ENCODE measurements around the gene TADA3.

TADA3 gene

GRCh38 chr3:9754678-9755077 lies 37.6 kb downstream of the TADA3 start:
- no peak for DNase-seq

DNA sequence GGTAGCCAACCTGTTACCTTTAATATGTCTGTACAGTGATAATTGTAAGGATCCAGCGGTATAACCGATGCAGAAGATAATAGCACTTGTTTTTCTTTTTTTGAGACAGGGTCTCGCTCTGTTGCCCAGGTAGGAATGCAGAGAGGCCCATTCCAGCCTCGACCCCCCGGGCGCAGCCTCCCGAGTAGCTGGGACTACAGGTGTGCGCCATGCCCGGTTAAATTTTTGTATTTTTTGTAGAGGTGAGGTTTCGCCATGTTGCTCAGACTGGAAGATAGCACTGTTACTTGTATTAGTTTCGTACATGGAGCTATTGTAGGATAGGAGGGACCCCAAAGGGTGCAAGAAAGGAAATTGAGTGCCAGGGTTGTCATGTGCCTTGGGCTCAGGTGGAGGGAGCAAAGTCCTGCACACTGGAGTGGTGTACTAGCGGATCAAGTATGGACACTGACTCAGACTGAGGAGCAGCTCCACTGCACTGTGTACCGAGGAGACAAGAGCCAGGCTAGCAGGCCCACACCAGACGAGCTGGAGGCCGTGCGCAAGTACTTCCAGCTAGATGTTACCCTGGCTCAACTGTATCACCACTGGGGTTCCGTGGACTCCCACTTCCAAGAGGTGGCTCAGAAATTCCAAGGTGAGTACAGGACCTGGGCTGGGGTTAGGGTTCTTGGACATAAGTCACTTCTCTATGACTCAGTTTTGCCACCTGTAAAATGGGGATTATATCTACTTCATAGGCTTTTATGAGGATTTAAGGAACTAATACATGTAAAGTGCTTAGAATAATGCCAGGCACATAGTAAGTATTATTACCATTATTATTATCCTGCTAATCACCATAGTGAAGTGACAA lies 41.5 kb downstream of the TADA3 start:
- peak in 1 of 2 experiments; percentile 20 for DNase-seq

DNA sequence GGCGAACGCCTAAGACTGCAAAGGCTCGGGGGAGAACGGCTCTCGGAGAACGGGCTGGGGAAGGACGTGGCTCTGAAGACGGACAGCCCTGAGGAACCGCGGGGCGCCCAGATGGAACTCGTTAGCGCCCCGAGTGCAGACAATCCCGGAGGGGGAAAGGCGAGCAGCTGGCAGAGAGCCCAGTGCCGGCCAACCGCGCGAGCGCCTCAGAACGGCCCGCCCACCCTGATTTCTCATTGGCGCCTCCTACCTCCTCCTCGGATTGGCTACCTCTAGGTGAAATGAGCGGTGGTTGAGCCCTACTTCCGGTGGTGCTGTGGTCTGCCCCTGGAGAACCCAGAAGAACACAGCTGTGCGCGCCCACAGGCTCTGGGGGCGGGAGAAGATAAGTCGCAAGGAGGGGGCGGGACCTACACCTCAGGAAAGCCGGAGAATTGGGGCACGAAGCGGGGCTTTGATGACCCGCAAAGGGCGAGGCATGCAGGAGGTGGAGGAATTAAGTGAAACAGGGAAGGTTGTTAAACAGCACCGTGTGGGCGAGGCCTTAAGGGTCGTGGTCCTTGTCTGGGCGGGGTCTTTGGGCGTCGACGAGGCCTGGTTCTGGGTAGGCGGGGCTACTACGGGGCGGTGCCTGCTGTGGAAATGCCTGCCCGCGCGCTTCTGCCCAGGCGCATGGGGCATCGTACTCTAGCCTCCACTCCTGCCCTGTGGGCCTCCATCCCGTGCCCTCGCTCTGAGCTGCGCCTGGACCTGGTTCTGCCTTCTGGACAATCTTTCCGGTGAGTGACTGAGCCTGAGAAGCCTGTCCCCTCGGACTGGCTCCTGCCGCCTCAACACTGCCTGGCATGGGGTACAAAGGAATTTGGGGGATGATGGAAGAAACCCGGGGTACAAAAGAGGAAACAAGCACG lies 42.4 kb downstream of the TADA3 start, which contains the start of gene OGG1:
TSS of gene OGG1 (plus strand) at position 308 of the 911 bp plus-strand sequence. CDS start at position 643, 335 bp downstream.
- peak; percentile 96 to 98 for DNase-seq

DNA sequence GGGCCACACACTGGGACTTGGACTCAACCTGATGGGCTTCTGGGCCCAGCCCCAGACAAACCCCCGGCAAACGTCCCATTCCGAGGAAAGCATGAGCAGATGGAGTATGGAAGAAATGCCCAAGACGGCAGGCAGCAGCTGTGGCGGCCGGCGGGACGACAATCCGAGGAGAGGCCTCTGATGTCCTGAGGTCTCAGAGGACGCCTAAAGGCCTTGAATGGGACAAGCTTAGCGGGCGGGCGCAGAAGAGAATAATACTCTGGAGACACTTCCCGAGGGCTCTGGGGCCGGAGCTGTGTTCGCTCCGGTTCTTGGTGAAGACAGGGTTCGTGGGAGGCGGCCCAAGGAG lies 43.0 kb downstream of the TADA3 start:
- DNase-seq: peak; percentile 51 to 70

GRCh38 chr3:9748031-9748430 lies 44.2 kb downstream of the TADA3 start:
- DNase-seq: no peak

- DNase-seq: no peak
These were observed 45.0 kb downstream of the TADA3 start for GRCh38 chr3:9747267-9747666.

DNA sequence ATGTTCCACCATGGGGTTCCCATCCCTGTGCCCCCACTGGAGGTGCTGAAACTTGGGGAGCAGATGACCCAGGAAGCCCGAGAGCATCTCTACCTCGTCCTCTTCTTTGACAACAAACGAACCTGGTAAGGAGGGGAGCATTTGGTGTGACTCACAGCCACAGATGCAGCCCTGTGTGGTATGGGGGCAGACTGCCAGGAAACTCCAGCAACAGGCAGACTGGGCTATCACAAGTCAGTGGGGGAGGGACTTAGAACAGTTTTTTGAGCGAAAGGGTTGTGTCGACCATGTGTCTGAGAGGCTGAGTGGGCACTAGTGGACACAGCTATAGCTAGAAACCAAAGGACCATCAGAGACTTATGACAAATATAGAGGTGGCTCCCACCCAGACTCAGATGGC lies 45.9 kb downstream of the TADA3 start:
- no peak for DNase-seq

DNA sequence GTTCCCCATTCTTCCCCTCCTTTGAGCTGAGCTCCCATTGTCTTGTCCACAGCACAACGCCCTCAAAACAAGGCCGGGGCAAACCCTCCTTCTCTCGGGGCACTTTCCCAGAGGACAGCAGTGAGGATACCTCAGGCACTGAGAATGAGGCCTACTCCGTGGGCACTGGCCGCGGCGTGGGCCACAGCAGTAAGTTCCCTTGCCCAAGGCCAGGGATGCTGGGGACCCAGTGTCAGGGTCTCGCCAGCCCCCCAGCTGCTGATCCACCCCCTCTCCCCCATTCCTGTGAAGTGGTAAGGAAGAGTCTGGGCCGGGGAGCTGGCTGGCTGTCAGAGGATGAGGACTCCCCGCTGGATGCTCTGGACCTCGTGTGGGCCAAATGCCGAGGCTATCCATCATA lies 46.8 kb downstream of the TADA3 start:
- no peak for DNase-seq

DNA sequence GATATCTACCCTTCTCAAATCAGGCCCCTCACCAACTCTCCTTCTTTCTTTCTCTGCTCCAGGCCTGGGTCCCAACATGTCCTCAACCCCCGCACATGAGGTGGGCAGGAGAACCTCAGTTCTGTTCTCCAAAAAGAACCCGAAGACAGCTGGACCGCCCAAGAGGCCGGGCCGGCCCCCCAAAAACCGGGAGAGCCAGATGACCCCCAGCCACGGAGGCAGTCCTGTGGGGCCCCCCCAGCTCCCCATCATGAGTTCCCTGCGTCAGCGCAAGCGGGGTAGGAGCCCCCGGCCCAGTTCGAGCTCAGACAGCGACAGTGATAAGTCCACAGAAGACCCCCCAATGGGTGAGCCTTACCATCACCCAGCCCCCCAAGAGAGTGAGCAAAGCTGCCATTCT lies 48.1 kb downstream of the TADA3 start:
- DNase-seq: no peak

DNA sequence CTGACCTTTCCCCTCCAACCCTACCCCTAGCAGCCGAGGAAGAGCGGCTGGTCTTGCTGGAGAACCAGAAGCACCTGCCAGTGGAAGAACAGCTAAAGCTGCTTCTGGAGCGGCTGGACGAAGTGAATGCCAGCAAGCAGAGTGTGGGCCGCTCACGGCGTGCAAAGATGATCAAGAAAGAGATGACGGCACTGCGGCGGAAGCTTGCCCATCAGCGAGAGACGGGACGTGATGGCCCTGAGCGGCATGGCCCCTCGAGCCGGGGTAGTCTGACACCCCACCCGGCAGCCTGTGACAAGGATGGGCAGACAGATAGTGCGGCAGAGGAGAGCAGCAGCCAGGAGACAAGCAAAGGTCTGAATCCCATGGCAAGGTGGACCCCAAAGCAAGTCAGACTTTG lies 48.7 kb downstream of the TADA3 start:
- no peak for DNase-seq

DNA sequence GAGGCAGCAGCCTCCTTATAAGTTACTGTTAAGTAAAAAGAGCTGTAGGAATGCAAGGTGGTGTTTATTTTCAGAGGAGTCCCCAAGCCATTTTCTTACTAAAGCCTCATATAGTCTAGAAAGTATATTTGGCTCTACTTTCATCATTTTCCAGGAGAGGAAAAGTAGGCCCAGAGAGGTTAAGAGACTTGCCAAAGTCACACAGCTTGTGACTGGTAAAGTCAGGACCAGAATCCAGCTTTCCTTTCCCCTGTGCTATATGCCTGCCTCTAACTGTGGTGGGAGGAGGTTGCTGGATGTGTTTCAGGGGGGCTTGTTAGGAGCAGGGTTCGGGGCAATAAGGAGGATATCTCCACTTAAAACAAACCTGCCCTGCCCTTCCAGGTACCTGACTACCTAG lies 49.7 kb downstream of the TADA3 start:
- DNase-seq: no peak

GRCh38 chr3:9739181-9739580 lies 53.1 kb downstream of the TADA3 start:
- no peak for DNase-seq

DNA sequence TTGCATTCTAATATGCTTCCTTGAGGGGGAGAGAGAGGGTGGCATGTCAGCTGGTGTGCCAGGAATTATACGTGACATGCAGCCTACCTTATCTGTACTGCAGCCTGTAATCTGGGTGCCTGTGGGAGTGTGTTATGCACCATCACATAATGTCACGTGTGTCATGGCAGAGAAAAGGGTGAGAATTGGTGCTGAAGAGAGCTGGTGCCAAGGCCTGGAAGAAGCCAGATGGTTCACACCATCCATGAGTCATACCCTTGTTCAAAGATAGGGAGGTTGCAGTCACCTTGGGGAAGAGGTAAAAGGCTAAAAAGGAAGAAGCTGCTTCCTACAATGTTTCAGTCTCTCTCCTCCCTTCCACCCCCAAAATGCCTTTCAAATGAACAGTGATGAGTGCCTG lies 55.4 kb downstream of the TADA3 start:
- DNase-seq: no peak

- DNase-seq: no peak
These were observed 59.5 kb downstream of the TADA3 start for GRCh38 chr3:9732740-9733115.

DNA sequence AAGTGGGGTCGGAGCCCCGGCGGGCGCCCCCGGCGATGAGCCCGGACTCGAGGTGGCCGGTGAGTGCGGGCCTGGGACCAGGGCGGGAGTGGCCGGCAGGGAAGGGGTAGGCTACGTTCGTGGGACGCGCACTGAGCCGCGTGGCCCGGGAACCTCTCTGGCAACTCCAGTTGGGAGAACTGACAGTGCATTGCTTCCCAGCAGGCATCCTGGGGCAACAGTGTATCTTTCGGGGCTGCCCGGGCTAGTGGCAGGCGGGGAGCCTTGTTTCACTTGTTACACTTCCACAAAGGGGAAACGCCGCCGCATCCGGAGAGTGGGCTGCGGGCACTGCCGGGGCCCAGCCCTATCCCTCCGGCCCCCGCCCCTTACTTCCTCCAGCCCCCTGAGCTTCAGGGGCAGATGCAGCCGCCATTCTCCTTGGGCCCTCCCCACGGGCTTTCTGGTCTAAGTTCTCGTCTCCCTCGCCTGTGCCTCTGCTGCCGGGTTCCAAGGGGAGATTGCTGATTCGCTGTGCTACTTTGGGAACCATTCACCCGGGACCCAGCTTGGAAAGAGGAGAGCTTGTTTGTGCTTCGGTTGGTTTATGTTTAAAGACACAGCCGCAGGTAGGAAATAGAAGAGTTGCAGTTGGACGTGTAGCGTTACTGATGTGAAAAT lies 60.1 kb downstream of the TADA3 start:
- DNase-seq: peak in 1 of 2 experiments; percentile 24

DNA sequence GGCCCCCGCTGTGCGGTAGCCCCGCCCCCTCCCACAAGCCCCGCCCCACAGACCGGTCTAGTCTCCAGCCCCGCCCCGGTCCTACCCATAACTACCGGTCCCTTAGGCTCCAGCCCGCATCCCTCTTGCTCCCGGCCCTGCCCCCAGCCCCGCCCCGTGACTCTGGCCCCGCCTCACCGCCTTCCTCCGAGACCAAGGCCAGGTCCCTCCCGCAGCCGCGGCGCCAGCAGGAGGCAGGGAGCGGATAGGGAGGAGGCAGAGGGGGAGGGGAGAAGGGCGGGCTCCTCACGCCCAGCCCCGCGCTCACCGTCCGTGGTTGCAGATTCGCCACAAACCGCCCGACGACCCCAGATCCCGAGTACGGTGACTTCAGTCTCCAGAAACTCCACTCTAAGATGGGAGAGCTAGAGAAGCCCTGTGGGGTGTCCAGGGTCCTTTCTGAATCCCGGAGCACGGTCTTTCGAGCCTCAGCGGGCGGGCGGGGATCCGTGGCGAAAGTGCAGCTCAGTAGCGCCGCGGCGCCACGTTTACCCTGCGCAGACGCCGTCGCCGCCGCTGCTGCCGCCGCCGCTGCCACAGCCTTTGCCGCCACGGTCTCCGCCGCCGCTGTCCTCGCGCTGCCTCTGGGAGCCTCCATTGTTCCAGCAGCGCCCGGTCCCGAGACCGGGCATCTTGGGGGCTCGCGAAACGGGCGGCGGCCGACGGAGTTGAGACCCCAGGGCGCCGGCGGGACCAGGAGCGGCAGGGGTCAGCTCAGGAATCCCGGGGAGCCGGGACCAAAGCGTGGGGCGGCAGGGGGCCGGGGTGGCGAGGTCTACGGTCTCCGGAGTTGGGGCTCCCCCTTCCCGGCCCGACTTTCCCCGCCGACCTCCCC lies 60.8 kb downstream of the TADA3 start, which contains the start of gene BRPF1:
TSS of gene BRPF1 (plus strand) at position 530 of the 874 bp plus-strand sequence. CDS start 2,406 bp downstream, outside the sequence.
- DNase-seq: peak; percentile 95 to 99

DNA sequence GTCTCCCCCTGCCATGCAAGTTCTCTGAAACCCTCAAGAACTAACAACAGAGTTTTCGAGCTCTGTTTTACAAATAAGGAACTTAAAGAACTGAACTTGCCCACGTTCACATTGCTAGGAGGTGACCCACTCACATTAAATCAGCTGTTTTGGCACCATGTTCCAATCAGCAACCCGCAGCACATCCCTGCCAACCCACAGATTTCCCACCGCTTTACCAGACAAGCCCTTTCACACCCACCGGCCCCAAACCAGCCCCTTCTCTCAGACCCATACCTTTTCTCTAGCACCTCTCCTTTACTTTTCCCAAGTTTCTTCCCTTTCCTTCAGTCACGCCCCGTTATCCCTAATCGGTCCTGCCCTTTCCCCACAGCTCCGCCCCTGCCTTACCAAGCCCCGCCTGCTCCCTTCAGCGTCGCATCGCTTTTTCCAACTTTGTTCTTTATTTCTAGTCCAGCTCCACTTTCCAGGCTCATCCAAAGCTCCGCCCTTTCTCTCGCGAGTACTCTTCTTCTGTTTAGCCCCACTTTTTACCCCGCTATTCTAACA lies 61.5 kb downstream of the TADA3 start:
- DNase-seq: peak; percentile 59 to 87

All from NCI-H526 (cell line).